Sigmoid colon (tissue), 7 donors: Measurements from ENCODE around the gene ZFX. TPM values are rescaled to one million over a fixed set of nuclear protein-coding genes. Genes with fewer than 3 reads are reported as not detected.

ENCODE experiments used
- DNase-seq: peaks from one replicate; pipeline ENCODE4 v3.0.0-alpha.2; 2019
- H3K27ac ChIP-seq, 4 donors: fragments of 200-600 bp; sonication (generic); one replicate each; pipeline ENCODE4 v1.5.1; 2016 to 2019; ENCODE audit warnings: mild to moderate bottlenecking in 1 of 4
- H3K27me3 ChIP-seq, 3 donors: fragments of 200-600 bp; sonication (generic); one replicate each; pipeline ENCODE4 v1.5.1; 2019; ENCODE audit warnings: mild to moderate bottlenecking in 1 of 3
- H3K36me3 ChIP-seq, 4 donors: fragments of 200-600 bp; sonication (generic); one replicate each; pipeline ENCODE4 v1.5.1; 2016 to 2019
- H3K4me1 ChIP-seq, 4 donors: fragments of 200-600 bp; sonication (generic); one replicate each; pipeline ENCODE4 v1.5.1; 2017 to 2019
- H3K4me3 ChIP-seq, 4 donors: fragments of 200-600 bp; sonication (generic); one replicate each; pipeline ENCODE4 v1.5.1; 2017 to 2019; ENCODE audit warnings: mild to moderate bottlenecking in 2 of 4, moderate library complexity in 1 of 4
- H3K9me3 ChIP-seq, 4 donors: fragments of 200-600 bp in 3 of 4; sonication (generic) in 3 of 4; one replicate each; pipeline versions ENCODE4 v1.5.1 to v1.6.1; 2013 to 2019
- CTCF ChIP-seq, 4 experiments: fragments of 450-650 bp in 3 of 4; fragments of 200-600 bp in 1 of 4; IDR thresholded peaks; one replicate each; pipeline ENCODE4 v1.5.1; 2016 to 2019; ENCODE audit warnings: antibody characterized with exemption in 4 of 4, mild to moderate bottlenecking in 3 of 4, moderate library complexity in 2 of 4
- EP300 ChIP-seq, 4 donors: sonication (generic); formaldehyde crosslinking; IDR thresholded peaks; one replicate each; pipeline ENCODE4 v1.6.1; 2017; ENCODE audit warnings: antibody characterized with exemption in 4 of 4
- POLR2A ChIP-seq, 2 donors: fragments of 450-650 bp; IDR thresholded peaks; one replicate each; pipeline ENCODE4 v1.6.1; 2016; ENCODE audit warnings: antibody characterized with exemption in 2 of 2, mild to moderate bottlenecking in 2 of 2, moderate library complexity in 2 of 2
- POLR2AphosphoS5 ChIP-seq, 4 donors: sonication (generic); formaldehyde crosslinking; IDR thresholded peaks; one replicate each; pipeline ENCODE4 v1.6.1; 2017; ENCODE audit warnings: antibody characterized with exemption in 4 of 4
- WGBS, 2 donors: extraction: QIAGEN DNeasy Blood & Tissue Kit; methylation state at CpG; one replicate each; pipeline ENCODE4 v1.1.7; 2013; 5-methylcytosine and 5-hydroxymethylcytosine counted together
- intact Hi-C: fragments of 100-400 bp; cut with DNase I; formaldehyde crosslinking; loops from one replicate; pipeline ENCODE4 v1.15.1; 2023
- polyA plus RNA-seq, 3 donors: library from polyadenylated mRNA; stranded (reverse); fragments of 200-250 nt; gene quantifications; one replicate each; pipeline ENCODE4 v1.2.3, GENCODE V29; 2013
- total RNA-seq, 4 donors: library from RNA; depleted of rRNA; stranded (reverse); fragments of >200 nt; gene quantifications; one replicate each; pipeline ENCODE4 v1.1.0, GENCODE V29; 2016
- donor health status: healthy with polysubstance abuse.
- donor health status: Bipolar disorder and iron deficiency.
- donor health status: healthy.

The ZFX gene
- total and polyA plus RNA-seq, 7 donors = 4.4 to 81.6 (median 56.7) TPM

GRCh38 chrX:24215272-24215671 is 65.7 kb downstream of the ZFX start:
- H3K9me3 ChIP-seq = no peaks in the 10 kb centered on the region
- no peak for DNase-seq
- no peak overlapping the region for H3K27ac ChIP-seq
- H3K27me3 ChIP-seq = no peaks in the 10 kb centered on the region
- TF ChIP-seq EP300 (IDR thresholded peaks at IDR 0.05) = no peak
- no peak for TF ChIP-seq POLR2AphosphoS5 (IDR thresholded peaks at IDR 0.05)
- TF ChIP-seq POLR2A (IDR thresholded peaks at IDR 0.05) = no peak
- TF ChIP-seq CTCF (IDR thresholded peaks at IDR 0.05) = no peak
- H3K4me3 ChIP-seq = no peak overlapping the region
- H3K36me3 ChIP-seq = peaks cover 0 to 22% (median 10%) of the 10 kb centered on the region in 4 donors
- 74 to 84% methylated on average over 2 of the region's 2 CpGs for WGBS, 2 donors
- H3K4me1 ChIP-seq = no peaks in the 10 kb centered on the region
- intact Hi-C loops = no loop called here

GRCh38 chrX:24216037-24216436 is 66.5 kb downstream of the ZFX start:
- no peak for DNase-seq
- Histone ChIP-seq H3K27me3 (no peaks in the 10 kb centered on the region), H3K9me3 (no peaks in the 10 kb centered on the region), H3K27ac (no peak overlapping the region), H3K4me1 (no peaks in the 10 kb centered on the region), H3K36me3 (peaks cover 0 to 15% (median 4%) of the 10 kb centered on the region in 4 donors), H3K4me3 (no peak overlapping the region)
- TF ChIP-seq CTCF (IDR thresholded peaks at IDR 0.05) (no peak), POLR2AphosphoS5 (IDR thresholded peaks at IDR 0.05) (no peak), EP300 (IDR thresholded peaks at IDR 0.05) (no peak)
- intact Hi-C loops = no loop called here
- 90 to 98% methylated on average over 4 of the region's 4 CpGs for WGBS, 2 donors

GRCh38 chrX:24216827-24217226 is 67.3 kb downstream of the ZFX start:
- H3K36me3 ChIP-seq = peaks cover 0 to 9% (median 3%) of the 10 kb centered on the region in 4 donors
- 92 to 97% methylated on average over 1 of the region's 1 CpG for WGBS, 2 donors
- H3K27ac ChIP-seq = no peak overlapping the region
- intact Hi-C loops = no loop called here
- H3K4me1 ChIP-seq = no peaks in the 10 kb centered on the region
- H3K27me3 ChIP-seq = no peaks in the 10 kb centered on the region
- H3K4me3 ChIP-seq = no peak overlapping the region
- DNase-seq = no peak
- no peaks in the 10 kb centered on the region for H3K9me3 ChIP-seq
- TF ChIP-seq CTCF (IDR thresholded peaks at IDR 0.05) = no peak
- TF ChIP-seq POLR2AphosphoS5 (IDR thresholded peaks at IDR 0.05) = no peak
- TF ChIP-seq POLR2A (IDR thresholded peaks at IDR 0.05) = no peak
- TF ChIP-seq EP300 (IDR thresholded peaks at IDR 0.05) = no peak

GRCh38 chrX:24219320-24219719 is 69.8 kb downstream of the ZFX start:
- Histone ChIP-seq H3K4me3 (no peak overlapping the region), H3K27me3 (no peaks in the 10 kb centered on the region), H3K36me3 (no peaks in the 10 kb centered on the region), H3K9me3 (no peaks in the 10 kb centered on the region), H3K4me1 (no peaks in the 10 kb centered on the region), H3K27ac (no peak overlapping the region)
- intact Hi-C loops = no loop called here
- WGBS, 2 donors = 85 to 87% methylated on average over 8 of the region's 8 CpGs
- TF ChIP-seq POLR2AphosphoS5 (IDR thresholded peaks at IDR 0.05) (no peak), POLR2A (IDR thresholded peaks at IDR 0.05) (no peak), EP300 (IDR thresholded peaks at IDR 0.05) (no peak), CTCF (IDR thresholded peaks at IDR 0.05) (no peak)
- no peak for DNase-seq

GRCh38 chrX:24221872-24222271 is 72.3 kb downstream of the ZFX start:
- WGBS, 2 donors = 87 to 88% methylated on average over 5 of the region's 5 CpGs
- no peak overlapping the region for H3K27ac ChIP-seq
- H3K4me3 ChIP-seq = no peak overlapping the region
- H3K27me3 ChIP-seq = no peaks in the 10 kb centered on the region
- no peak for DNase-seq
- H3K9me3 ChIP-seq = no peaks in the 10 kb centered on the region
- H3K36me3 ChIP-seq = no peaks in the 10 kb centered on the region
- TF ChIP-seq EP300 (IDR thresholded peaks at IDR 0.05) (no peak), POLR2A (IDR thresholded peaks at IDR 0.05) (no peak), POLR2AphosphoS5 (IDR thresholded peaks at IDR 0.05) (no peak), CTCF (IDR thresholded peaks at IDR 0.05) (no peak)
- intact Hi-C loops = no loop called here
- H3K4me1 ChIP-seq = no peaks in the 10 kb centered on the region
